Measurements from ENCODE around the gene CRB2. TPM values are rescaled to one million over a fixed set of nuclear protein-coding genes. Genes with fewer than 3 reads are reported as not detected.

The CRB2 gene
- total and polyA plus RNA-seq, 2 donors (not counting 1 experiment from before 2014, with no cell fraction given) = not detected

GRCh38 chr9:123311250-123311752, 44.7 kb upstream of the CRB2 start:
- no peak for TF ChIP-seq EZH2 (IDR thresholded peaks at IDR 0.05; ENCODE audit: low read length, missing control alignments)
- TF ChIP-seq, protein P1, sequence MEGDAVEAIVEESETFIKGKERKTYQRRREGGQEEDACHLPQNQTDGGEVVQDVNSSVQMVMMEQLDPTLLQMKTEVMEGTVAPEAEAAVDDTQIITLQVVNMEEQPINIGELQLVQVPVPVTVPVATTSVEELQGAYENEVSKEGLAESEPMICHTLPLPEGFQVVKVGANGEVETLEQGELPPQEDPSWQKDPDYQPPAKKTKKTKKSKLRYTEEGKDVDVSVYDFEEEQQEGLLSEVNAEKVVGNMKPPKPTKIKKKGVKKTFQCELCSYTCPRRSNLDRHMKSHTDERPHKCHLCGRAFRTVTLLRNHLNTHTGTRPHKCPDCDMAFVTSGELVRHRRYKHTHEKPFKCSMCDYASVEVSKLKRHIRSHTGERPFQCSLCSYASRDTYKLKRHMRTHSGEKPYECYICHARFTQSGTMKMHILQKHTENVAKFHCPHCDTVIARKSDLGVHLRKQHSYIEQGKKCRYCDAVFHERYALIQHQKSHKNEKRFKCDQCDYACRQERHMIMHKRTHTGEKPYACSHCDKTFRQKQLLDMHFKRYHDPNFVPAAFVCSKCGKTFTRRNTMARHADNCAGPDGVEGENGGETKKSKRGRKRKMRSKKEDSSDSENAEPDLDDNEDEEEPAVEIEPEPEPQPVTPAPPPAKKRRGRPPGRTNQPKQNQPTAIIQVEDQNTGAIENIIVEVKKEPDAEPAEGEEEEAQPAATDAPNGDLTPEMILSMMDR (conservative IDR thresholded peaks at IDR 0.05 in 1 of 2, IDR thresholded peaks at IDR 0.05 in 1 of 2; ENCODE audit: low read depth in 1 of 2, low read length in 2 of 2) = no peak

DNA sequence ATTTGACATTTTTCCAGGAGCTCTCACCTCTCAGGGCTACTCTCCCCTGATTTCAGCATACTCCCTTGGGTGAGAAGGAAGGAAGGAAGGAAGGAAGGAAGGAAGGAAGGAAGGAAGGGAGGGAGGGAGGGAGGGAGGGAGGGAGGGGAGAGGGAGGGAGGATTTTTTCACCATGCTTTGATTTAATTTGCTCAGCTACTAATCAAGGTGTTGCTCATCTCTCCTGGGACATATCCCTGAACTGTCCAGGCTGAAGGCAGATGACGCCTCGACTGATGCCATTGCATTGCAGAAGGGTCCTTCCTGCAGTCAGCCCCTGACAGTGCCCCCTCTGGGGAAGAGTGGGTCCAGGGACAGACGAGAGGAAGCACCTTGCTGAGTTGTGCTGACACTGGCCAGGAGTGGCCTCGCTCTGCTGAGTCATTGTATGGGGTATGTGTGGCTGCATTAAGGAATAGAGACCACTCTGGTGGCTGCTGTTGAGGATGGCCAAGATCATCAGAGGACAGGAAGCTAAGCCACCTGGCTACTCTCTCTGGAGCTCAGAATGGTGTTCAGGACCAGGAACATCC, 43.6 kb upstream of the CRB2 start:
- Histone ChIP-seq H4K20me1 (ENCODE audit: control insufficient read depth, extremely low read depth, insufficient read depth, low read length) (no peaks in the 10 kb centered on the region), H3K79me2 (ENCODE audit: control insufficient read depth, insufficient read depth, low read length) (no peaks in the 10 kb centered on the region), H2AFZ (ENCODE audit: low read length) (no peak overlapping the region), H3K4me1 (ENCODE audit: control insufficient read depth, extremely low read depth, insufficient read depth, low read length) (no peaks in the 10 kb centered on the region), H3K27me3 (ENCODE audit: control insufficient read depth, insufficient read depth, low read length) (no peaks in the 10 kb centered on the region), H3K4me3 (replicated peaks in 1 of 4; ENCODE audit: control extremely low read depth in 1 of 4, insufficient read depth in 1 of 4, low read depth in 3 of 4, low read length in 4 of 4) (no peak overlapping the region), H3K36me3 (ENCODE audit: control insufficient read depth, insufficient read depth, low read length) (no peaks in the 10 kb centered on the region), H3K4me2 (ENCODE audit: extremely low read depth, insufficient read depth, low read length) (no peak overlapping the region), H3K27ac (ENCODE audit: insufficient read depth, low read length) (no peak overlapping the region), H3K9ac (ENCODE audit: insufficient read depth, low read length) (no peak overlapping the region), H3K9me3 (ENCODE audit: control insufficient read depth, insufficient read depth, low read depth, low read length) (no peaks in the 10 kb centered on the region)
- DNase-seq (ENCODE audit: low read depth in 2 of 2) = no peak
- no peak for TF ChIP-seq EZH2 (IDR thresholded peaks at IDR 0.05; ENCODE audit: low read length, missing control alignments)
- TF ChIP-seq, protein P1 (conservative IDR thresholded peaks at IDR 0.05 in 1 of 2, IDR thresholded peaks at IDR 0.05 in 1 of 2; ENCODE audit: low read depth in 1 of 2, low read length in 2 of 2) = no peak

More at GRCh38 chr9:123311250-123311752, 44.7 kb upstream of the CRB2 start:
- H3K9me3 ChIP-seq (ENCODE audit: control insufficient read depth, insufficient read depth, low read depth, low read length) = no peaks in the 10 kb centered on the region
- H3K27ac ChIP-seq (ENCODE audit: insufficient read depth, low read length) = no peak overlapping the region
- no peak for DNase-seq (ENCODE audit: low read depth in 2 of 2)
- no peaks in the 10 kb centered on the region for H3K27me3 ChIP-seq (ENCODE audit: control insufficient read depth, insufficient read depth, low read length)
- H3K4me3 ChIP-seq (replicated peaks in 1 of 4; ENCODE audit: control extremely low read depth in 1 of 4, insufficient read depth in 1 of 4, low read depth in 3 of 4, low read length in 4 of 4) = no peak overlapping the region
- no peaks in the 10 kb centered on the region for H4K20me1 ChIP-seq (ENCODE audit: control insufficient read depth, extremely low read depth, insufficient read depth, low read length)
- H3K4me1 ChIP-seq (ENCODE audit: control insufficient read depth, extremely low read depth, insufficient read depth, low read length) = no peaks in the 10 kb centered on the region
- no peak overlapping the region for H3K9ac ChIP-seq (ENCODE audit: insufficient read depth, low read length)
- H3K36me3 ChIP-seq (ENCODE audit: control insufficient read depth, insufficient read depth, low read length) = no peaks in the 10 kb centered on the region
- H3K79me2 ChIP-seq (ENCODE audit: control insufficient read depth, insufficient read depth, low read length) = no peaks in the 10 kb centered on the region
- H2AFZ ChIP-seq (ENCODE audit: low read length) = no peak overlapping the region
- no peak overlapping the region for H3K4me2 ChIP-seq (ENCODE audit: extremely low read depth, insufficient read depth, low read length)

DNA sequence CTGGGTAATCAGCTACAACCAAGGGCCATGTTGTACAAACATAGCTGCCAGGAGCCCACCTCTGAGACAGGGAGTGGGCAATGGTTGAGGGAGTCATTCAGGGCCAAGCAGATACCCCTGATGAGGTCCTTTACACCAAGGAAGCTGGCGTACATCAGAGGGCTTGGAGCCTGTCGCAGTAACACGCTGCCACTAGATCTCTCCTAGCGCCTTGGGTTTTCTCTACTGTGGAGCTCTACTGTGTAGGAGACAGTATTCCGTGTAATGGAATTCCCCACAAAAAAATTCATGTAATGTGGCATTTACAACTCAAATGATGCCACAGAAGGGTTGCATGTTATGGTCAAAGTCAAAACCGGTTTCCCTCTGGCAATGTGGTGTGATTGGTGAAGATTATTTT, 41.4 kb upstream of the CRB2 start:
- H3K4me1 ChIP-seq (ENCODE audit: control insufficient read depth, extremely low read depth, insufficient read depth, low read length) = no peaks in the 10 kb centered on the region
- TF ChIP-seq, protein P1 (conservative IDR thresholded peaks at IDR 0.05 in 1 of 2, IDR thresholded peaks at IDR 0.05 in 1 of 2; ENCODE audit: low read depth in 1 of 2, low read length in 2 of 2) = no peak
- no peak for TF ChIP-seq EZH2 (IDR thresholded peaks at IDR 0.05; ENCODE audit: low read length, missing control alignments)

More for the DNA sequence above, 41.4 kb upstream of the CRB2 start:
- Histone ChIP-seq H3K79me2 (ENCODE audit: control insufficient read depth, insufficient read depth, low read length) (no peaks in the 10 kb centered on the region), H3K4me2 (ENCODE audit: extremely low read depth, insufficient read depth, low read length) (no peak overlapping the region), H3K9me3 (ENCODE audit: control insufficient read depth, insufficient read depth, low read depth, low read length) (no peaks in the 10 kb centered on the region), H3K27ac (ENCODE audit: insufficient read depth, low read length) (no peak overlapping the region), H2AFZ (ENCODE audit: low read length) (no peak overlapping the region), H3K27me3 (ENCODE audit: control insufficient read depth, insufficient read depth, low read length) (no peaks in the 10 kb centered on the region), H4K20me1 (ENCODE audit: control insufficient read depth, extremely low read depth, insufficient read depth, low read length) (no peaks in the 10 kb centered on the region), H3K36me3 (ENCODE audit: control insufficient read depth, insufficient read depth, low read length) (no peaks in the 10 kb centered on the region), H3K9ac (ENCODE audit: insufficient read depth, low read length) (no peak overlapping the region), H3K4me3 (replicated peaks in 1 of 4; ENCODE audit: control extremely low read depth in 1 of 4, insufficient read depth in 1 of 4, low read depth in 3 of 4, low read length in 4 of 4) (no peak overlapping the region)
- no peak for DNase-seq (ENCODE audit: low read depth in 2 of 2)

Measured in fibroblast of lung (primary cell).